Retinal pigment epithelial cell (primary cell): ENCODE data around the gene ETV6.
A peak's percentile ranks its signal among the peaks of the same experiment; 100 is the strongest.

Experiments
- DNase-seq: peaks from one replicate; pipeline ENCODE4 v3.0.0-alpha.2; 2010; ENCODE audit warnings: low read depth
- H3K4me3 ChIP-seq: 2 replicates; pipeline ENCODE4 v1.5.1; 2011; ENCODE audit warnings: mild to moderate bottlenecking, low read length, control low read depth, moderate library complexity
- CTCF ChIP-seq: conservative IDR thresholded peaks from 2 replicates; pipeline ENCODE4 v1.5.1; 2011; ENCODE audit warnings: low read depth, low read length, control low read depth, inconsistent platforms

The ETV6 gene

DNA sequence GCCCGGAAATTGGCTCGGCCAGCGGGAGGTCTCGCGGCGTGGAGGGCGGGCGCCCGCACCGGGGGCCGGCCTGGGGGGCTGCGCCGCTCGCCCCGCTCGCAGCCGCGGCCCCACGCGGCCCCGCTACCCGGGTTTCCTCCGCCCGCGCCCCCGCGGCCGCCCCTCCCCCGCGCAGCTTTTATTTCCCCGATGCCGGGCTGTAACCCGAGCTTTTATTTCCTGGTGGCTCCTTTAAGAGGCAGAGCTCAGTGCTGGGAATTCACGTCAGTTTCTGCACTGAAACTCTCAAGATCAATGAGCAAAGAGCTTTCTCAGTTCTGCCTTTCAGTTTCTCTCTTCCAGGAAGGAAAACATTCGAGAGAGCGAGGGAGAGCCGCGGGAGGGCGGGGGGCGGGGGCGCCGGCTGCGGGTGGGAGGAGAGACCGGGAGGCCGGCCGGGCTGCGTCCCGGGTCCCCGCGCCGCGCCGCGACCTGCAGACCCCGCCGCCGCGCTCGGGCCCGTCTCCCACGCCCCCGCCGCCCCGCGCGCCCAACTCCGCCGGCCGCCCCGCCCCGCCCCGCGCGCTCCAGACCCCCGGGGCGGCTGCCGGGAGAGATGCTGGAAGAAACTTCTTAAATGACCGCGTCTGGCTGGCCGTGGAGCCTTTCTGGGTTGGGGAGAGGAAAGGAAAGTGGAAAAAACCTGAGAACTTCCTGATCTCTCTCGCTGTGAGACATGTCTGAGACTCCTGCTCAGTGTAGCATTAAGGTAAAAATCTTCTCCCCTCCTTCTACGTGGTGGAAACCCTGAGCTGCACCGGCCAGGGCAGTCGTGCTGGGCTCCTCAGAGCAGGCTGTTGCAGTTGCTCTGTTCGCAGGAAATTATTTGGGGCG is at the start of gene ETV6:
TSS of gene ETV6 (plus strand) at position 262 of the 873 bp plus-strand sequence. CDS start at position 716, 454 bp downstream.
- no peak for TF ChIP-seq CTCF
- peak; percentile 66 for DNase-seq
- H3K4me3 ChIP-seq, result peak within 1 kb of the TSS; percentile 94

GRCh38 chr12:11600199-11600598 is 49.3 kb upstream of the ETV6 start:
- TF ChIP-seq CTCF, result no peak
- DNase-seq, result no peak
- H3K4me3 ChIP-seq, result no peak overlapping the region

- no peak for DNase-seq
- H3K4me3 ChIP-seq, result no peak overlapping the region
- no peak for TF ChIP-seq CTCF
Observed at GRCh38 chr12:11601647-11602046, 47.8 kb upstream of the ETV6 start.

GRCh38 chr12:11607313-11608081 is 42.0 kb upstream of the ETV6 start:
- H3K4me3 ChIP-seq, result no peak overlapping the region
- peak; percentile 67 for DNase-seq
- TF ChIP-seq CTCF, result no peak

GRCh38 chr12:11609045-11609444 is 40.4 kb upstream of the ETV6 start:
- H3K4me3 ChIP-seq, result no peak overlapping the region
- TF ChIP-seq CTCF, result no peak
- no peak for DNase-seq

DNA sequence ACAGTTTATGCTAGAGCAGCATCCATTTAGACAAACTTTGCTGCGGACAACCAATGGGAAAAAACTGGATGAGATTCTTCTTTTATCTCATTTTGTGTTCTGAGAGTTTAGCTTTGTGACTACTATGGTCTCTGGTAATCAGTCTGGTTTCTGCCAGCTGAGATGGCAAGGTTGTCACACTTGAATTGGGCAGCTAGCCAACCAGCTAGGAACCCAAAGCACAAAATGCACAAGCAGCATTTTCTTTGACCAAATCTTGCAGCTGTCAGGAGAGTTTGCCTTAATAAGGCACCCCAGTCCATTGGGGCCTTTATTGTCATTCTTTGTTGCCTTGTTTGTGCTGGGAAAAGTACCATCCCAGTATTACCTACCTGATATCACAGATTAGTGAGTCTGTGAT is 34.0 kb upstream of the ETV6 start:
- no peak for DNase-seq
- no peak for TF ChIP-seq CTCF
- no peak overlapping the region for H3K4me3 ChIP-seq
